ENCODE results near the gene P2RY1. TPM values are rescaled to one million over a fixed set of nuclear protein-coding genes. Genes with fewer than 3 reads are reported as not detected.

Gene P2RY1
- total and polyA plus RNA-seq, 2 of the 4 experiments (the other 2 are of a cell fraction): not detected

DNA sequence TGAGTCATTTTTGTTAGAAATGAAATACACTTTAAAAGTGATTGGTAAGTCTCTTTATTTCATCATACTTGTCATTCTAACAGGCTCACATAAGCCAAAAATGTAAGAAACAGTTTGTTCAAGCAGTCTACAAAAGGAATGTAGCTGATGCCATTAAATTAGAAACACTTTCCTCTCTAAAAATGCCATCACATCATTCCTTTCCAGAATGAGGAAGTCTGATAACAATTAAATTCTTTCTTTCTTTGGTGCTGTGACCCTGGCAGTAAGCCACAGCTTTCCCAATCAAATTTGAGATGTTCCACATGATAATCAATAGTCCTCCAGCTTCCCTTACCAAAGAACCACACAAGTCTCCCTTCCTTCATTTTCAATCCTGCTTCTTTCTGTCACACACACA is 9.4 kb upstream of the P2RY1 start:
- Histone ChIP-seq H3K56ac (ENCODE audit: extremely low read depth, insufficient read depth, low read length) (no peak overlapping the region), H4K8ac (ENCODE audit: low read depth in 2 of 2, low read length in 2 of 2) (no peak overlapping the region), H2BK5ac (ENCODE audit: low read depth, low read length, poor library complexity, severe bottlenecking) (no peak overlapping the region), H2BK120ac (ENCODE audit: low read depth, low read length) (no peak overlapping the region), H3K27ac (ENCODE audit: insufficient read depth, low read length) (no peak overlapping the region), H2AK9ac (replicated peaks; ENCODE audit: low read depth, low read length, poor library complexity) (no peak overlapping the region), H2AK5ac (ENCODE audit: low read depth, low read length) (no peak overlapping the region), H3K79me1 (ENCODE audit: low read depth in 1 of 2, low read length in 2 of 2) (no peaks in the 10 kb centered on the region), H2BK15ac (ENCODE audit: low read depth, low read length) (no peak overlapping the region), H2BK20ac (ENCODE audit: low read depth, low read length) (no peak overlapping the region), H3K4me1 (ENCODE audit: control insufficient read depth, insufficient read depth, low read length) (no peaks in the 10 kb centered on the region), H3K18ac (ENCODE audit: low read depth, low read length) (no peak overlapping the region), H3K4ac (ENCODE audit: low read depth, low read length) (no peak overlapping the region), H4K20me1 (ENCODE audit: insufficient read depth, low read length) (no peaks in the 10 kb centered on the region), H4K5ac (ENCODE audit: low read depth, low read length) (no peak overlapping the region), H3K9ac (ENCODE audit: low read depth, low read length) (no peak overlapping the region), H3K23ac (ENCODE audit: low read depth, low read length) (no peak overlapping the region), H3K4me3 (ENCODE audit: insufficient read depth, low read depth, low read length) (no peak overlapping the region), H3K36me3 (ENCODE audit: control insufficient read depth, insufficient read depth, low read length) (no peaks in the 10 kb centered on the region), H2AFZ (replicated peaks; ENCODE audit: low read length, poor library complexity) (no peak overlapping the region), H4K91ac (ENCODE audit: insufficient read depth, low read depth, low read length) (no peak overlapping the region), H3K14ac (replicated peaks; ENCODE audit: low read depth, low read length) (no peak overlapping the region), H3K9me3 (ENCODE audit: control insufficient read depth, insufficient read depth, low read length) (no peaks in the 10 kb centered on the region), H3K9me1 (ENCODE audit: insufficient read depth, low read length) (no peaks in the 10 kb centered on the region), H3K4me2 (ENCODE audit: low read depth, low read length) (no peak overlapping the region), H3K27me3 (ENCODE audit: control insufficient read depth, insufficient read depth, low read length) (no peaks in the 10 kb centered on the region)
- POLR2A ChIA-PET (ENCODE audit: unreplicated experiment): no interaction called here
- BruUV-seq (replicated peaks): no TSS peak
- intact Hi-C loops (cut with micrococcal nuclease) (no loop called here), dilution Hi-C loops (cut with HindIII; ENCODE audit: low sequenced_read_pairs, unreplicated experiment) (no loop called here), in situ Hi-C loops (cut with MboI; ENCODE audit: low sequenced_read_pairs) (no loop called here)
- ATAC-seq (ENCODE audit: low read depth): no peak
- CTCF ChIA-PET: no interaction called here
- no peak for DNase-seq
- no peak for TF ChIP-seq CHD1 (IDR thresholded peaks at IDR 0.05; ENCODE audit: low read depth, low read length)
- no peak for TF ChIP-seq NFE2L2 (IDR thresholded peaks at IDR 0.05; ENCODE audit: low read depth, low read length)
- no peak for TF ChIP-seq CEBPB (IDR thresholded peaks at IDR 0.05; ENCODE audit: low read depth, low read length)
- TF ChIP-seq SMC3 (IDR thresholded peaks at IDR 0.05; ENCODE audit: low read depth, low read length): no peak
- TF ChIP-seq MAZ (IDR thresholded peaks at IDR 0.05; ENCODE audit: borderline replicate concordance, low read depth, low read length): no peak
- TF ChIP-seq POLR2A (IDR thresholded peaks at IDR 0.05; ENCODE audit: low read depth, low read length): no peak
- TF ChIP-seq, protein P1, sequence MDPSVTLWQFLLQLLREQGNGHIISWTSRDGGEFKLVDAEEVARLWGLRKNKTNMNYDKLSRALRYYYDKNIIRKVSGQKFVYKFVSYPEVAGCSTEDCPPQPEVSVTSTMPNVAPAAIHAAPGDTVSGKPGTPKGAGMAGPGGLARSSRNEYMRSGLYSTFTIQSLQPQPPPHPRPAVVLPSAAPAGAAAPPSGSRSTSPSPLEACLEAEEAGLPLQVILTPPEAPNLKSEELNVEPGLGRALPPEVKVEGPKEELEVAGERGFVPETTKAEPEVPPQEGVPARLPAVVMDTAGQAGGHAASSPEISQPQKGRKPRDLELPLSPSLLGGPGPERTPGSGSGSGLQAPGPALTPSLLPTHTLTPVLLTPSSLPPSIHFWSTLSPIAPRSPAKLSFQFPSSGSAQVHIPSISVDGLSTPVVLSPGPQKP (IDR thresholded peaks at IDR 0.05; ENCODE audit: borderline replicate concordance, low read depth, low read length): no peak
- no peak for TF ChIP-seq RFX5 (IDR thresholded peaks at IDR 0.05; ENCODE audit: low read depth, low read length)
- TF ChIP-seq, protein P2, sequence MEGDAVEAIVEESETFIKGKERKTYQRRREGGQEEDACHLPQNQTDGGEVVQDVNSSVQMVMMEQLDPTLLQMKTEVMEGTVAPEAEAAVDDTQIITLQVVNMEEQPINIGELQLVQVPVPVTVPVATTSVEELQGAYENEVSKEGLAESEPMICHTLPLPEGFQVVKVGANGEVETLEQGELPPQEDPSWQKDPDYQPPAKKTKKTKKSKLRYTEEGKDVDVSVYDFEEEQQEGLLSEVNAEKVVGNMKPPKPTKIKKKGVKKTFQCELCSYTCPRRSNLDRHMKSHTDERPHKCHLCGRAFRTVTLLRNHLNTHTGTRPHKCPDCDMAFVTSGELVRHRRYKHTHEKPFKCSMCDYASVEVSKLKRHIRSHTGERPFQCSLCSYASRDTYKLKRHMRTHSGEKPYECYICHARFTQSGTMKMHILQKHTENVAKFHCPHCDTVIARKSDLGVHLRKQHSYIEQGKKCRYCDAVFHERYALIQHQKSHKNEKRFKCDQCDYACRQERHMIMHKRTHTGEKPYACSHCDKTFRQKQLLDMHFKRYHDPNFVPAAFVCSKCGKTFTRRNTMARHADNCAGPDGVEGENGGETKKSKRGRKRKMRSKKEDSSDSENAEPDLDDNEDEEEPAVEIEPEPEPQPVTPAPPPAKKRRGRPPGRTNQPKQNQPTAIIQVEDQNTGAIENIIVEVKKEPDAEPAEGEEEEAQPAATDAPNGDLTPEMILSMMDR (conservative IDR thresholded peaks at IDR 0.05; ENCODE audit: low read depth, low read length): no peak
